Caco-2 (cell line): ENCODE results near the gene VAV2. TPM values are rescaled to one million over a fixed set of nuclear protein-coding genes. Genes with fewer than 3 reads are reported as not detected.
A peak's percentile ranks its signal among the peaks of the same experiment; 100 is the strongest.

Experiments
- BruUV-seq: library from RNA; stranded (reverse); fragments of 400-500 nt; replicated peaks from 2 replicates; lab custom pipeline; 2021; lab: Mats Ljungman, UMichigan
- CTCF ChIA-PET: fragments of 300-600 bp; sonication (Branson Sonifier 250); formaldehyde crosslinking; loops from one replicate; lab custom pipeline; 2022; ENCODE audit warnings: antibody characterized with exemption; lab: Charles Lee
- POLR2A ChIA-PET: fragments of 300-600 bp; sonication (Branson Sonifier 250); formaldehyde crosslinking; loops from one replicate; lab custom pipeline; 2022; ENCODE audit warnings: antibody characterized with exemption; lab: Charles Lee
- DNase-seq, 2 experiments: peaks; one replicate each; pipeline versions ENCODE4 v3.0.0 to v3.0.0-alpha.2; 2020 to 2022
- H3K27me3 ChIP-seq: replicated peaks from 2 replicates; pipeline ENCODE4 v1.6.0; 2011; ENCODE audit warnings: low read length; ENCODE audit not compliant: control insufficient read depth, insufficient read depth
- H3K36me3 ChIP-seq: 2 replicates; pipeline ENCODE4 v1.5.1; 2011; ENCODE audit warnings: low read length; ENCODE audit not compliant: control insufficient read depth, insufficient read depth
- H3K4me1 ChIP-seq: fragments of 250-450 bp; sonication (Bioruptor Pico); 2 replicates; pipeline ENCODE4 v1.5.1; 2020; ENCODE audit warnings: mild to moderate bottlenecking
- H3K4me3 ChIP-seq: 2 replicates; pipeline ENCODE4 v1.5.1; 2011; ENCODE audit warnings: low read depth, mild to moderate bottlenecking, control low read depth, low read length
- H3K9me3 ChIP-seq: fragments of 250-450 bp; sonication (Bioruptor Pico); 2 replicates; pipeline ENCODE4 v1.5.1; 2020; ENCODE audit warnings: mild to moderate bottlenecking, moderate library complexity
- H3K27ac Mint-ChIP-seq: one replicate; pipeline ENCODE4 v1.8.0; 2022; ENCODE audit warnings: mixed read lengths; ENCODE audit not compliant: unreplicated experiment
- H3K27me3 Mint-ChIP-seq: one replicate; pipeline ENCODE4 v1.8.0; 2022; ENCODE audit warnings: mixed read lengths; ENCODE audit not compliant: insufficient read depth, unreplicated experiment
- H3K36me3 Mint-ChIP-seq: one replicate; pipeline ENCODE4 v1.8.0; 2022; ENCODE audit warnings: mild to moderate bottlenecking, mixed read lengths; ENCODE audit not compliant: insufficient read depth, unreplicated experiment
- H3K4me1 Mint-ChIP-seq: one replicate; pipeline ENCODE4 v1.8.0; 2022; ENCODE audit warnings: low read depth, mixed read lengths; ENCODE audit not compliant: unreplicated experiment
- H3K4me3 Mint-ChIP-seq: one replicate; pipeline ENCODE4 v1.8.0; 2022; ENCODE audit warnings: mild to moderate bottlenecking, moderate library complexity, mixed read lengths; ENCODE audit not compliant: unreplicated experiment
- H3K9me3 Mint-ChIP-seq: one replicate; pipeline ENCODE4 v1.8.0; 2022; ENCODE audit warnings: mixed read lengths; ENCODE audit not compliant: unreplicated experiment
- CTCF ChIP-seq, 2 experiments: fragments of 200-600 bp in 1 of 2; IDR thresholded peaks; 1 replicate in 1 of 2; 2 replicates in 1 of 2; pipeline versions ENCODE4 v1.5.1 to v1.8.0; 2011 to 2022; ENCODE audit warnings: antibody characterized with exemption in 1 of 2, control low read depth in 1 of 2, inconsistent platforms in 1 of 2, low read depth in 1 of 2, low read length in 1 of 2, mild to moderate bottlenecking in 1 of 2, moderate library complexity in 1 of 2; ENCODE audit not compliant: insufficient read depth in 1 of 2, severe bottlenecking in 1 of 2, unreplicated experiment in 1 of 2
- intact Hi-C: fragments of 100-400 bp; cut with micrococcal nuclease; formaldehyde crosslinking; loops from one replicate; pipeline ENCODE4 v1.10.0; 2022; ENCODE audit not compliant: unreplicated experiment
- total RNA-seq: library from RNA; stranded (reverse); gene quantifications from 2 replicates; pipeline ENCODE4 v1.2.3, GENCODE V29; 2022

Gene VAV2
- total RNA-seq, 1 experiment from 2014 or later = 55.3 TPM

GRCh38 chr9:133975511-133975910 lies 16.6 kb downstream of the VAV2 start:
- no peak overlapping the region for H3K27ac Mint-ChIP-seq

GRCh38 chr9:133974631-133975341 lies 17.3 kb downstream of the VAV2 start:
- no peak for DNase-seq
- peak overlapping the region; percentile 57 for H3K27ac Mint-ChIP-seq
- Histone ChIP-seq H3K4me3 (no peak overlapping the region), H3K27me3 (no peaks in the 10 kb centered on the region), H3K36me3 (no peaks in the 10 kb centered on the region), H3K9me3 (no peaks in the 10 kb centered on the region), H3K4me1 (peaks cover 67% of the 10 kb centered on the region)
- no peak for TF ChIP-seq CTCF (IDR thresholded peaks at IDR 0.05; ENCODE audit: insufficient read depth in 1 of 2, low read depth in 1 of 2, low read length in 1 of 2, severe bottlenecking in 1 of 2, unreplicated experiment in 1 of 2)
- no peak overlapping the region for H3K4me3 Mint-ChIP-seq
- CTCF ChIA-PET = no interaction called here
- POLR2A ChIA-PET = no interaction called here
- H3K27me3 Mint-ChIP-seq = no peaks in the 10 kb centered on the region
- H3K9me3 Mint-ChIP-seq = no peaks in the 10 kb centered on the region
- H3K4me1 Mint-ChIP-seq = peaks cover 36% of the 10 kb centered on the region
- no TSS peak for BruUV-seq
- peaks cover 11% of the 10 kb centered on the region for H3K36me3 Mint-ChIP-seq
- intact Hi-C loops = no loop called here

More at GRCh38 chr9:133975511-133975910, 16.6 kb downstream of the VAV2 start:
- BruUV-seq = no TSS peak
- Mint-ChIP-seq H3K4me1 (peaks cover 39% of the 10 kb centered on the region), H3K9me3 (no peaks in the 10 kb centered on the region), H3K36me3 (peaks cover 12% of the 10 kb centered on the region), H3K4me3 (no peak overlapping the region), H3K27me3 (no peaks in the 10 kb centered on the region)
- ChIA-PET POLR2A (no interaction called here), CTCF (no interaction called here)
- H3K27me3 ChIP-seq = no peaks in the 10 kb centered on the region
- H3K9me3 ChIP-seq = no peaks in the 10 kb centered on the region
- H3K4me3 ChIP-seq = no peak overlapping the region
- TF ChIP-seq CTCF (IDR thresholded peaks at IDR 0.05; ENCODE audit: insufficient read depth in 1 of 2, low read depth in 1 of 2, low read length in 1 of 2, severe bottlenecking in 1 of 2, unreplicated experiment in 1 of 2) = no peak
- no peak for DNase-seq
- no peaks in the 10 kb centered on the region for H3K36me3 ChIP-seq
- H3K4me1 ChIP-seq = peaks cover 71% of the 10 kb centered on the region
- intact Hi-C loops = no loop called here

- Mint-ChIP-seq H3K4me3 (peak overlapping the region; percentile 8), H3K9me3 (no peaks in the 10 kb centered on the region), H3K27ac (peak overlapping the region; percentile 57), H3K36me3 (peaks cover 6% of the 10 kb centered on the region), H3K4me1 (peaks cover 28% of the 10 kb centered on the region), H3K27me3 (no peaks in the 10 kb centered on the region)
- no peak for TF ChIP-seq CTCF (IDR thresholded peaks at IDR 0.05; ENCODE audit: insufficient read depth in 1 of 2, low read depth in 1 of 2, low read length in 1 of 2, severe bottlenecking in 1 of 2, unreplicated experiment in 1 of 2)
- Histone ChIP-seq H3K4me1 (peaks cover 61% of the 10 kb centered on the region), H3K27me3 (no peaks in the 10 kb centered on the region), H3K9me3 (no peaks in the 10 kb centered on the region), H3K4me3 (no peak overlapping the region), H3K36me3 (no peaks in the 10 kb centered on the region)
- CTCF ChIA-PET = no interaction called here
- intact Hi-C loops = no loop called here
- peak; percentile 43 to 83 for DNase-seq
- POLR2A ChIA-PET = no interaction called here
- no TSS peak for BruUV-seq
Observed at GRCh38 chr9:133973791-133974630, 18.1 kb downstream of the VAV2 start.
